Renal pelvis (tissue), 12 donors: Measurements from ENCODE around the gene SRSF10. TPM values are rescaled to one million over a fixed set of nuclear protein-coding genes. Genes with fewer than 3 reads are reported as not detected.
"Not testable (repeated sequence)": the region's sequence is repeated elsewhere in the genome, so short reads cannot be mapped to it uniquely, and the experiment has no call there.

Source experiments
- DNase-seq: peaks from one replicate; pipeline ENCODE4 v3.0.0-alpha.2; 2013
- long read RNA-seq, 16 experiments: transcript quantifications; one replicate each; lab custom pipeline, GENCODE V29; 2026
- polyA plus RNA-seq, 3 donors: library from polyadenylated mRNA; unstranded; fragments of 120-200 nt; gene quantifications; one replicate each; pipeline ENCODE4 v1.2.1, GENCODE V29; 2013; ENCODE audit not compliant: insufficient read length in 3 of 3

The SRSF10 gene
- 100 to 1,000 TPM; 180 to 269 (median 237) TPM for polyA plus RNA-seq
- long read RNA-seq, donor 1, transcript SRSF10-212 (3 exons, 790 nt): major isoform, 9 of 38 reads
- long read RNA-seq, donor 1, partial matches to known transcripts: 0 of 38 reads
- long read RNA-seq, donor 1, other reads (novel, unspliced or antisense): 28 of 38 reads
- long read RNA-seq, donor 2, transcript SRSF10-212 (3 exons, 790 nt): major isoform, 7 of 44 reads
- long read RNA-seq, donor 2, partial matches to known transcripts: 17 of 44 reads
- long read RNA-seq, donor 2, other reads (novel, unspliced or antisense): 19 of 44 reads
- long read RNA-seq, donor 3, transcript SRSF10-212 (3 exons, 790 nt): major isoform, 10 of 43 reads
- long read RNA-seq, donor 3, partial matches to known transcripts: 16 of 43 reads
- long read RNA-seq, donor 3, other reads (novel, unspliced or antisense): 15 of 43 reads
- long read RNA-seq, donor 4, transcript SRSF10-212 (3 exons, 790 nt): major isoform, 5 of 45 reads
- long read RNA-seq, donor 4, partial matches to known transcripts: 8 of 45 reads
- long read RNA-seq, donor 4, other reads (novel, unspliced or antisense): 30 of 45 reads
- long read RNA-seq, donor 5, partial matches to known transcripts: 0 of 19 reads
- long read RNA-seq, donor 5, other reads (novel, unspliced or antisense): 15 of 19 reads
- long read RNA-seq, donor 6, transcript SRSF10-212 (3 exons, 790 nt): major isoform, 10 of 48 reads
- long read RNA-seq, donor 6, partial matches to known transcripts: 5 of 48 reads
- long read RNA-seq, donor 6, other reads (novel, unspliced or antisense): 29 of 48 reads
- long read RNA-seq, donor 7, partial matches to known transcripts: 16 of 59 reads
- long read RNA-seq, donor 7, other reads (novel, unspliced or antisense): 38 of 59 reads
- long read RNA-seq, donor 8, partial matches to known transcripts: 0 of 17 reads
- long read RNA-seq, donor 8, other reads (novel, unspliced or antisense): 13 of 17 reads
- long read RNA-seq, donor 9, transcript SRSF10-212 (3 exons, 790 nt): major isoform, 6 of 56 reads
- long read RNA-seq, donor 9, partial matches to known transcripts: 40 of 56 reads
- long read RNA-seq, donor 9, other reads (novel, unspliced or antisense): 8 of 56 reads
- long read RNA-seq, donor 10, transcript SRSF10-212 (3 exons, 790 nt): major isoform, 18 of 50 reads
- long read RNA-seq, donor 10, partial matches to known transcripts: 14 of 50 reads
- long read RNA-seq, donor 10, other reads (novel, unspliced or antisense): 12 of 50 reads
- long read RNA-seq, donor 11, transcript SRSF10-212 (3 exons, 790 nt): major isoform, 6 of 26 reads
- long read RNA-seq, donor 11, partial matches to known transcripts: 0 of 26 reads
- long read RNA-seq, donor 11, other reads (novel, unspliced or antisense): 17 of 26 reads
- long read RNA-seq, donor 12, transcript SRSF10-212 (3 exons, 790 nt): major isoform, 17 of 59 reads
- long read RNA-seq, donor 12, partial matches to known transcripts: 13 of 59 reads
- long read RNA-seq, donor 12, other reads (novel, unspliced or antisense): 24 of 59 reads
- long read RNA-seq, donor 13, transcript SRSF10-212 (3 exons, 790 nt): major isoform, 8 of 25 reads
- long read RNA-seq, donor 13, partial matches to known transcripts: 0 of 25 reads
- long read RNA-seq, donor 13, other reads (novel, unspliced or antisense): 13 of 25 reads
- long read RNA-seq, donor 14: 0 reads
- long read RNA-seq, donor 15, transcript SRSF10-212 (3 exons, 790 nt): major isoform, 7 of 48 reads
- long read RNA-seq, donor 15, partial matches to known transcripts: 17 of 48 reads
- long read RNA-seq, donor 15, other reads (novel, unspliced or antisense): 21 of 48 reads
- long read RNA-seq, donor 16, partial matches to known transcripts: 24 of 39 reads
- long read RNA-seq, donor 16, other reads (novel, unspliced or antisense): 8 of 39 reads

DNA sequence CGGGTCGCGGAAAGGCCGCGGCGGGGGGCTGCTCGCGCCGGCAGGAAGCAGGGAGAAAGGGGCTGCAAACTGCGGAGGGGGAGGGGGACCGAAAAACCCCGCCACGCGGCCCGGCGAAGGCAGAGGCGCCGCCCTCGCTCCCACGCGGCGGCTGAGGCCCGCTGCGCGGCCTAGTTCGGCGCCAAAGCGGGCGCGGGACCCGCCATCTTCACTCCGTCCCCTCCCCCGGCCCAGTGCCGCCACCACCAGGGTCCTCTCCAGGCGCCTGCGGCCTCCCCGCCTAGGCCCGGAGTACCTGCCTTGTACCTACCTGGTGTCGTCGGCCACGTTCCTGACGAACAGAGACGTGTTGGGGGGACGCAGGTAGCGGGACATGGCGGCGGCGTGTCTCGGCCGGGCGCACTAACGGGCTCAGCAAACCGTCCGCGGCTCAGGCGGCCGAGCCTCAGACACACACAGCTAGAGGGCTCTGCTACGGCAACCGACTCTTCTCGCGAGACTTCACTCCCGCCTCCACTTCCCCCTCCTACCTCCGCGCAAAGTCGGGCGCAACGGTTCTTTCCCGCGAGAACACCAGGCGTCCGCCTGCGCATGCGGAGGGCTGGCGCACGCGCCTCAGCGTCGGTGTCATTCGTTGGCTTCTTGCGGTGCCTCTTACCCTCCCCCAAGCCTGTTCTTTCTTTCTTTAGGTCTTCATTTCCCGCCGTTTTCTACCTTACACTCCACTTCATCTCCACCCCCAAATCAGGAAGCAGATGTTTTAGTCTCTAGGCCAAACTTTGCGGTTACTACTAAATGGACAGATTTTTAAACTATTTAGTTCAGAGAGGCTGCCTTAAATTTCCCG is at the start of gene SRSF10:
Gene SRSF10, minus strand, starts transcription at position 447 of the 847 bp plus-strand sequence. Its CDS starts 72 bp downstream, at position 375.
- peak; percentile 99 for DNase-seq

- DNase-seq: peak; percentile 53
Measured at GRCh38 chr1:24027838-24028468, 47.8 kb upstream of the SRSF10 start.

- no peak for DNase-seq
Measured at GRCh38 chr1:24022581-24023361, 42.6 kb upstream of the SRSF10 start.

DNA sequence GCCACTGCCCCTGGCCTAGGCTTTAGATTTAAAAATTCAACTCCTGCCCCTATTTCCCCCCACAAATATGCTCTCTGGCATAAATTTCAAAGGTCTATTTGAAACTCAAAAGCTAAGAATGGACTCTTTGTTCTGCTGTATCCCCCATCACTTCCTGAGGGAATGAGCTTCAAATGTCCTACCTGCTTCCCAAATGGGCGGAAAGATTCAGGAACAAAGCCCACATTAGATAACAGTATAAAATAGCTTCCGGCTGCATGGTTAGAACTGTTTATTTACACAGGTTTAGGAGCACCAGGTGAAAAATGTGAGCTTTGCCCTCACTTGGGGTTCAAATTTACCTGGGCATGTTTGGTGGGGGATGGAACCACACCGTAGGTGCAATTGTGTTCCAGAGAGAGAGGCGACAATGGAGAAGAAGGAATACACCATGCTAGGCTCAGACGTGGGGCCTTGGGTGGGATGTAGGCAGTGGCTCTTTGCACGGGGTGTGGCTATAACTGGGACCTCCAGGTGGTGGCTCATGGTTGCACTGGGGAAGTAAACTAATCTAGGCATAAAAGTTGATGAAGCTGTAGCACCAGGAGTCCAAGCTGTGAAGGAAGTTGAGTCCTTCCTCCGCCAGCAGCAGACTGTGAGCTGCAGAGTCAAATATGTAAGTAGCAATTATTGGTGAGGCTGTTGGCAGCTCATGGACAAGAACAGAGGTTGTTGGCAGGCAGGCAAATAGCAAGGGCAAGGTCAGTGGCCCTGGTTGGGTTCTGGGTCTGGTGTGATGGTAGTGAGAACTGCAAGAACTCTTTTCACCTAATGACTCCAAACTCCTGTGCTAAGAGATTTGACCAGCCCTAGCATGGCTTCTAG is 41.5 kb upstream of the SRSF10 start:
- no peak for DNase-seq

- DNase-seq: no peak
Measured at GRCh38 chr1:24020470-24020869, 40.3 kb upstream of the SRSF10 start.

DNA sequence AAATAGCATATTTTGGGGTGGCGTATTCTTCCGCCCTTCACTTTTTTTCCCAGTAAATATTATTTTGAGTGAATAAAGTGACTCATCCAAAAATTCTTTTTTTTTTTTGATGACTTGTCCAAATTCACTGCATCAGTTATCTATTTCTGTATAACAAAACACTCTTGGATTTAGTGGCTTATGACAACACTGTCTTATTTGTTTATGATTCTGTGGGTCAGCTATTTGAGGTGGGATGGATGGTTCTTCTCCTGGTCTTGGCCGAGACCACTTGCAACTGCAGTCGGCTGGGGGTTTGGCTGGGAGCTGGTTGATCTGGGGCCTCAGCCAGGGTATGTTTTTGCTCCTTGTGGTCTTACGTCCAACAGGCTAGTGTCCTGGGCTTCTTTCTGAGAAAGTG is 39.9 kb upstream of the SRSF10 start:
- DNase-seq: no peak

DNA sequence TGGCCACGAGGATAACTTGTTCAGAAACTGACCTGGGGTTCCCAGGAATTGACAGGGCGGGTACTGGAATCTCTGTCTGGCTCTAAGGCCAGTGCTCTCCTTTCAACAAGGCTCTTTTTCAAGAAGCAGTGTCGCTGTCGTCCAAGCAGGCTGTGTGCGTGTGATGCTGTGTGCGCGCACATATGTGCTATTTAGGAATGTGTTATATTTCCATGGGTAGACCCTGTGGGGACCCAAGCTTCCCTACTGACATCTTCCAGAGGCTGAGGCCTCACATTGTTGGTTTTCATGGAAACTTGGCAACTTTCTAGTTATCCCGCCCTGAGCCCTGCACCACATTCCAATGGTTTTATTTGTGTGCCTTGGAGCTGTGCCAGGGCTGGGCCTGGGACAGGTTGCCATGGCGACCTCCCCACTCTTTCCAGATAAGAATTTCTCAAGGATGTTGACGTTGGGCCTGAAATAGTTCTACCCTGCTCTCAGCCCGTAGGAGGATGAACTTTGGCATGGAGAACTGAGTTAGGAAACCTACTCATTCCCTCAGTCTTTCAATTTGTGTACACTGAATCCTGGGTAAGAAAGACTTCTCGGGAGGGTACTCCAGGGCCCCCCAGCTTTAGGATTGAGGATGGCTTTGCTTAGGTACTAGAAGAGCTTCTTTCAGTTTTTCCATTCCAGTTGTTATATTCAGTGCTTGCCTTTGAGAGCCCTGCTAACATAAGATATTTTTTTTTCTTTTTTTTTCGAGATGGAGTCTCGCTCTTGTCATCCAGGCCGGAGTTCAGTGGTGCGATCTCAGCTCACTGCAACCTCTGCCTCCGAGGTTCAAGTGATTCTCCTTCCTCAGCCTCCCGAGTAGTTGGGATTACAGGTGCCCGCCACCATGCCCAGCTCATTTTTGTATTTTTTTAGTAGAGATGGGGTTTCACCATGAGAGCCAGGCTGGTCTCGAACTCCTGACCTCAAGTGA is 38.8 kb upstream of the SRSF10 start:
- peak; percentile 98 for DNase-seq

- DNase-seq: peak; percentile 42
Measured at GRCh38 chr1:24015221-24016210, 35.4 kb upstream of the SRSF10 start.

GRCh38 chr1:24012878-24013277 is 32.8 kb upstream of the SRSF10 start:
- not testable (repeated sequence) for DNase-seq

GRCh38 chr1:24010650-24011049 is 30.5 kb upstream of the SRSF10 start:
- no peak for DNase-seq

GRCh38 chr1:24009406-24009805 is 29.3 kb upstream of the SRSF10 start:
- DNase-seq: peak; percentile 52

- DNase-seq: peak; percentile 47
Measured at GRCh38 chr1:24008574-24009184, 28.6 kb upstream of the SRSF10 start.

DNA sequence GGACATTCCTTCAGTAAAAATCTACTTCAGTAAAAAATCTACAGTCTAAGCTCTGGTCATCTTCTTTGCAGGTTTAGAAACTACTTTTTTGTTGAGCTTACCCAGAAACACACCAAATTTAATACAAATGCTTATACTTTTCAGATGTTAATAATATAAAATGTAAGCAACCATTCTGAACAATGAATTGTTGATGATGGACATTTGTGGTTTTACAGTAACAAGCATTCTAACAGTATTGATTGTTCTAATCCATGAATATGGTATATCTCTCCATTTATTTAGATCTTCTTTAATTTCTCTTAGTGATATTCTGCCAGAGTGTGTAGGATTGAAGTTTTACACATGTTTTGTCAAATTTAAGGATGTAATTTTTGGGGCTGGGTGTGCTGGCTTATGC is 27.0 kb upstream of the SRSF10 start:
- DNase-seq: no peak

DNA sequence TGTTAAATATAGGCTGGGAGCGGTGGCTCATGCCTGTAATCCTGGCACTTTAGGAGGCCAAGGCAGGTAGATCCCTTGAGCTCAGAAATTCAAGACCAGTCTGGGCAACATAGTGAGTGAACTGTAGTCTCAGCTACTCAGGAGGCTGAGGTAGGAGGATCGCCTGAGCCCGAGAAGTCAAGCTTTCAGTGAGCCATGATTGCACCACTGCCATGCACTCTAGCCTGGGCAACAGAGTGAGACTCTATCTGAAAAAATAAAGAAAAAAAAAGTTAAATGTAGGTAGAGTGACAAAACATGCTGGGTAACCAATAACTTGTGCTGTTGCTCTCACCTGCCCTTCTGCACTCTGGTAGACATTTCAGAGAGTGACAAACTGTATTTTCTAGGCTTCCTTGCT is 25.0 kb upstream of the SRSF10 start:
- DNase-seq: no peak
